GM06990 (cell line): ENCODE results near the gene PUM1.

Experiments
- DNase-seq: peaks from one replicate; pipeline ENCODE4 v3.0.0-alpha.2; 2011; ENCODE audit not compliant: insufficient read length; ENCODE audit errors: extremely low read depth
- H3K27me3 ChIP-seq: replicated peaks from 2 replicates; pipeline ENCODE4 v1.6.0; 2011; ENCODE audit warnings: low read length; ENCODE audit not compliant: control insufficient read depth, insufficient read depth
- H3K36me3 ChIP-seq: 2 replicates; pipeline ENCODE4 v1.5.1; 2011; ENCODE audit warnings: low read length; ENCODE audit not compliant: control insufficient read depth, insufficient read depth
- H3K4me3 ChIP-seq: replicated peaks from 2 replicates; pipeline ENCODE4 v1.5.1; 2011; ENCODE audit warnings: low read depth, mild to moderate bottlenecking, control low read depth, low read length
- CTCF ChIP-seq: IDR thresholded peaks from 2 replicates; pipeline ENCODE4 v1.5.1; 2011; ENCODE audit warnings: low read length, control low read depth, mild to moderate bottlenecking, inconsistent platforms; ENCODE audit not compliant: insufficient read depth, poor library complexity, severe bottlenecking

The PUM1 gene

GRCh38 chr1:30906631-30907441 lies 158.7 kb downstream of the PUM1 start:
- no peak overlapping the region for H3K4me3 ChIP-seq
- H3K36me3 ChIP-seq, result no peaks in the 10 kb centered on the region
- DNase-seq, result no peak
- no peak for TF ChIP-seq CTCF
- peaks cover 6% of the 10 kb centered on the region for H3K27me3 ChIP-seq

GRCh38 chr1:30905916-30906620 lies 159.4 kb downstream of the PUM1 start:
- DNase-seq, result no peak
- peaks cover 6% of the 10 kb centered on the region for H3K27me3 ChIP-seq

GRCh38 chr1:30905403-30905802 lies 160.1 kb downstream of the PUM1 start:
- no peak for TF ChIP-seq CTCF
- DNase-seq, result no peak
- peaks cover 4% of the 10 kb centered on the region; the same call in 1 of the 2 replicates for H3K27me3 ChIP-seq
- no peaks in the 10 kb centered on the region for H3K36me3 ChIP-seq
- H3K4me3 ChIP-seq, result no peak overlapping the region

More at GRCh38 chr1:30905916-30906620, 159.4 kb downstream of the PUM1 start:
- Histone ChIP-seq H3K36me3 (no peaks in the 10 kb centered on the region), H3K4me3 (no peak overlapping the region)
- TF ChIP-seq CTCF, result no peak

- H3K27me3 ChIP-seq, result peaks cover 4% of the 10 kb centered on the region; the same call in 1 of the 2 replicates
- H3K36me3 ChIP-seq, result no peaks in the 10 kb centered on the region
- DNase-seq, result no peak
- TF ChIP-seq CTCF, result no peak
- H3K4me3 ChIP-seq, result no peak overlapping the region
Measured at GRCh38 chr1:30904962-30905335, 160.6 kb downstream of the PUM1 start.

- TF ChIP-seq CTCF, result no peak
- no peak for DNase-seq
- peaks cover 4% of the 10 kb centered on the region; the same call in 1 of the 2 replicates for H3K27me3 ChIP-seq
- no peak overlapping the region for H3K4me3 ChIP-seq
- H3K36me3 ChIP-seq, result no peaks in the 10 kb centered on the region
Measured at GRCh38 chr1:30904191-30904961, 161.1 kb downstream of the PUM1 start.
